GM12872 (cell line): ENCODE data around the gene MAN2B2.

ENCODE experiments used
- CTCF ChIP-seq: IDR thresholded peaks from 3 replicates; pipeline ENCODE4 v1.5.1; 2011; ENCODE audit warnings: low read depth, mild to moderate bottlenecking, low read length, moderate library complexity; ENCODE audit not compliant: insufficient read depth

MAN2B2 gene

GRCh38 chr4:6530301-6530700, 44.7 kb upstream of the MAN2B2 start:
- TF ChIP-seq CTCF, result no peak

- no peak for TF ChIP-seq CTCF
Observed at GRCh38 chr4:6530964-6531363, 44.0 kb upstream of the MAN2B2 start.

- TF ChIP-seq CTCF, result no peak
Observed at GRCh38 chr4:6532102-6532501, 42.9 kb upstream of the MAN2B2 start.

GRCh38 chr4:6532658-6533057, 42.3 kb upstream of the MAN2B2 start:
- TF ChIP-seq CTCF, result no peak

- no peak for TF ChIP-seq CTCF
Observed at GRCh38 chr4:6534050-6534449, 40.9 kb upstream of the MAN2B2 start.

GRCh38 chr4:6534618-6535328, 40.2 kb upstream of the MAN2B2 start:
- no peak for TF ChIP-seq CTCF

GRCh38 chr4:6535329-6535692, 39.7 kb upstream of the MAN2B2 start:
- TF ChIP-seq CTCF, result no peak
